NCI-H2196 (cell line): ENCODE results near the gene BCL2L12.
"Not testable (repeated sequence)": the region's sequence is repeated elsewhere in the genome, so short reads cannot be mapped to it uniquely, and the experiment has no call there.

ENCODE experiments used
- DNase-seq: peaks from one replicate; lab custom pipeline; 2025; ENCODE audit not compliant: unreplicated experiment; lab: John Stamatoyannopoulos, UW

The BCL2L12 gene

GRCh38 chr19:49704888-49705642, 39.3 kb downstream of the BCL2L12 start:
- DNase-seq = no peak

- DNase-seq = no peak
These were observed 40.2 kb downstream of the BCL2L12 start for GRCh38 chr19:49705919-49706318.

- no peak for DNase-seq
These were observed 44.7 kb downstream of the BCL2L12 start for GRCh38 chr19:49710372-49710951.

GRCh38 chr19:49712397-49712859, 46.7 kb downstream of the BCL2L12 start:
- no peak for DNase-seq

- DNase-seq = no peak
These were observed 47.6 kb downstream of the BCL2L12 start for GRCh38 chr19:49713236-49713845.

- DNase-seq = no peak
These were observed 50.4 kb downstream of the BCL2L12 start for GRCh38 chr19:49716154-49716553.

- DNase-seq = no peak
These were observed 52.8 kb downstream of the BCL2L12 start for GRCh38 chr19:49718511-49718910.

- no peak for DNase-seq
These were observed 53.3 kb downstream of the BCL2L12 start for GRCh38 chr19:49718991-49719390.

GRCh38 chr19:49719420-49719819, 53.7 kb downstream of the BCL2L12 start:
- not testable (repeated sequence) for DNase-seq
